Measurements from ENCODE around the gene TEX14. TPM values are rescaled to one million over a fixed set of nuclear protein-coding genes. Genes with fewer than 3 reads are reported as not detected.

The TEX14 gene
- total and polyA plus RNA-seq, 8 donors = 0.47 to 2.1 (median 1.3) TPM

DNA sequence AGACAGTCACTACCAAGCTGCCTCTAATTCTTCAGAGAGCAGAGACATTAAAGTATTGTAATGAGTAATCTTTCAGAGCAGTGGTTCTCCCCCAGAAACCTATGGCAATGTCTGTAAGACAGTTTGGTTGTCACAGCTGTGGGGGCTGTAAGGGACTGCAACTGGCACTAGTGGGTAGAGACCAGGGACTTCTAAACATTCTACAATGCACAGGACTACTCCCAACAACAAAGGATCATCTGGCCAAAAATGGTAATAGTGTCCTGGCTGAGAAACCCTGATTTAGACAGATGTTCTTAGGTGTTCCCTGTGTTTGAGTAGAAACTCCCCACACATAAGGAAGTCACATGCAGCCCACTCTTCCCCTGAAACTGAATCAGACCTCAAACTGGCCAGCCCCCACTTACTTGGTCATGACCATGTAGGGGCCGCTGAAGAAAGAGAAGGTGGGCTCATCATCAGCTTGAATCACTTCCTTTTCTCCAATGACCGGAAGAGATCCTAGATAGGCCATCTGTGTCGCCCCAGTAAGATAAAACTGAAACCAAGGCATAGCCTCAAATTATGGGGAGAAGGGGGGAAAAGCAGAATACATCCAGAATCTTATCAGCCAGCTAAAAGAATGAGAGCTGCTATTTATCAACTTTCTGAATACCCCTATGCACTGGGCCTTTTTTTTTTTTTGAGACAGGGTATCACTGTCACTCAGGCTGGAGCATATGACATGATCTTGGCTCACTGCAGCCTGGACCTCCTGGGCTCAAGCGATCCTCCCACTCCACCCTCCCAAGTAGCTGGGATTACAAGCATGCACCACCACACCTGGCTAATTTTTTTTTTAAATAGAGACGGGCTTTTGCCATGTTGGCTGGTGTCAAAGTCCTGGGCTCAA is 75.8 kb downstream of the TEX14 start:
- H3K27me3 ChIP-seq = no peaks in the 10 kb centered on the region
- no peak for ATAC-seq
- DNase-seq = no peak
- no peaks in the 10 kb centered on the region for H3K9me3 ChIP-seq
- TF ChIP-seq, protein P1, sequence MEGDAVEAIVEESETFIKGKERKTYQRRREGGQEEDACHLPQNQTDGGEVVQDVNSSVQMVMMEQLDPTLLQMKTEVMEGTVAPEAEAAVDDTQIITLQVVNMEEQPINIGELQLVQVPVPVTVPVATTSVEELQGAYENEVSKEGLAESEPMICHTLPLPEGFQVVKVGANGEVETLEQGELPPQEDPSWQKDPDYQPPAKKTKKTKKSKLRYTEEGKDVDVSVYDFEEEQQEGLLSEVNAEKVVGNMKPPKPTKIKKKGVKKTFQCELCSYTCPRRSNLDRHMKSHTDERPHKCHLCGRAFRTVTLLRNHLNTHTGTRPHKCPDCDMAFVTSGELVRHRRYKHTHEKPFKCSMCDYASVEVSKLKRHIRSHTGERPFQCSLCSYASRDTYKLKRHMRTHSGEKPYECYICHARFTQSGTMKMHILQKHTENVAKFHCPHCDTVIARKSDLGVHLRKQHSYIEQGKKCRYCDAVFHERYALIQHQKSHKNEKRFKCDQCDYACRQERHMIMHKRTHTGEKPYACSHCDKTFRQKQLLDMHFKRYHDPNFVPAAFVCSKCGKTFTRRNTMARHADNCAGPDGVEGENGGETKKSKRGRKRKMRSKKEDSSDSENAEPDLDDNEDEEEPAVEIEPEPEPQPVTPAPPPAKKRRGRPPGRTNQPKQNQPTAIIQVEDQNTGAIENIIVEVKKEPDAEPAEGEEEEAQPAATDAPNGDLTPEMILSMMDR (IDR thresholded peaks at IDR 0.05) = no peak
- no peak overlapping the region for H3K4me3 ChIP-seq
- no peaks in the 10 kb centered on the region for H3K36me3 ChIP-seq
- intact Hi-C loops (cut with DNase I) = no loop called here
- peaks cover 0 to 8% of the 10 kb centered on the region in 2 donors for H3K4me1 ChIP-seq
- H3K27ac ChIP-seq = no peak overlapping the region

DNA sequence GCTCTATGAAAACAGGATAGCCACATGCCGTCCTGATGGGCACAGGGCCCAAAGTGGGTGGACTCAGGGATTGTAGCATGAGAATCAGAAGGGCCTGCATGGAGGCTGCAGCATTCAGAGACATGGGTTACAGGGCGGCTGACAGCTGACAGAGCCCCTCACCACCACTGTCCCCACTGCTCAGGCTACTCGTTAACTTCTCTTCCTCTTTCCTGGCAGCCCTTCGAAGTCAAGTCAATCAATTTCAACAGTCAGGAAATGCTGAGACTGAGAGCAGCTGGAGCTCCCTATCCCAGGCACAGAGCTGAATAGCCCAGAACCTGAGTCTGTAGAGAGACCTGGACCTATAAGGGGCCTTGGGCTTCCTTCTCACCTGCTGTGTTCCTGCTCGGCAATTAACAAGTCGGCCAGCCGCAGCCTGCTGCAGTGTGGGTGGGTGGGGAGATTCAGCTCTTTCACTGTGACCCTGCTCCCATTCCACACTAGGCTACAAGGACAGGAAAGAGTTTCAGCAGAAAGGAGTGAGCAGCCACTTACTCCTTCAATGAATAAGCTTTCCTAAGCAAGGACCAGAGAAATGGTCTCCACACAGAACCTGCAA is 76.9 kb downstream of the TEX14 start:
- H3K27me3 ChIP-seq = no peaks in the 10 kb centered on the region
- no peak overlapping the region for H3K27ac ChIP-seq
- no peaks in the 10 kb centered on the region for H3K36me3 ChIP-seq
- H3K4me1 ChIP-seq = peaks cover 0 to 8% of the 10 kb centered on the region in 2 donors
- ATAC-seq = no peak
- TF ChIP-seq, protein P1 (IDR thresholded peaks at IDR 0.05) = no peak
- no peak for DNase-seq
- H3K9me3 ChIP-seq = no peaks in the 10 kb centered on the region
- intact Hi-C loops (cut with DNase I) = no loop called here
- no peak overlapping the region for H3K4me3 ChIP-seq

DNA sequence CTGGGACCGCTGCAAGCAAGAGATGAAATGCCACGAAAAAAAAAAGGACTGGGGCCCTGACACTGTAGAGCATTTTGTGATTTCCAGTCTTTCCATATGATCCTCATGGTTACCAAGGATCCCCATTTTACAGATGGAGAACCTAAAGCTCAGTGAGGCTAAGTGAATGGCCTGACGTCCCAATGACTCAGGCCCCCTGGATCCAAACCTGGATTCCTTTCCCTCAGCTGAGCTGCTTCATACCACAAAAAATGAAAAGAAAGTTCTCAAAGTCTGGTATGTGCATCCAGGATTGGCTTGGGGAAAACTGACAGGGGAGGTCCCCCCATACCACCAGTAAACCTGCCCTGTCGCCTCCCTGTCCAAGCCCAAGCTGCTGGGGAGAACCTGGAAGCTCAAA is 80.5 kb downstream of the TEX14 start:
- no peaks in the 10 kb centered on the region for H3K9me3 ChIP-seq
- TF ChIP-seq, protein P1 (IDR thresholded peaks at IDR 0.05) = no peak
- DNase-seq = no peak

DNA sequence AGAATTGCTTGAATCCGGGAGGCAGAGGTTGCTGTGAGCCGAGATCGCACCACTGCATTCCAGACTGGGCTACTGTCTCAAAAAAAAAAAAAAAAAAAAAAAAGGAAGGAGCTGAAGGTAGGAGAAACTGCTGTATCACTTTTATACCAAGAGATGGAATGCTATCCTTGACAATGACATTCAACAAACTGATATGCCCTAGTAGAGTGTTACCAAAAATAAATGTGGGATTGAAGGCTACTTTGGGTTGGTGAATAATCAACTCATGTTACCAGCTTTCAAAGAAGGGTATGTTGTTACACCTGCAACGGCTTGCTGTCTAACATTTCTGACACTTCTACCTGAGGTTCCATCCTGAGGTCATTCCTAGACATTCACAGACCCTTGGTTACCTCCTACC is 84.9 kb downstream of the TEX14 start:
- Histone ChIP-seq H3K36me3 (no peaks in the 10 kb centered on the region), H3K27me3 (no peaks in the 10 kb centered on the region), H3K27ac (no peak overlapping the region), H3K9me3 (no peaks in the 10 kb centered on the region), H3K4me1 (no peaks in the 10 kb centered on the region), H3K4me3 (no peak overlapping the region)
- intact Hi-C loops (cut with DNase I) = no loop called here
- ATAC-seq = no peak
- no peak for DNase-seq
- TF ChIP-seq, protein P1 (IDR thresholded peaks at IDR 0.05) = no peak

More for the DNA sequence above, 80.5 kb downstream of the TEX14 start:
- no peak for ATAC-seq
- H3K27me3 ChIP-seq = no peaks in the 10 kb centered on the region
- H3K36me3 ChIP-seq = no peaks in the 10 kb centered on the region
- intact Hi-C loops (cut with DNase I) = no loop called here
- H3K4me3 ChIP-seq = no peak overlapping the region
- peaks cover 0 to 8% of the 10 kb centered on the region in 2 donors for H3K4me1 ChIP-seq
- no peak overlapping the region for H3K27ac ChIP-seq

DNA sequence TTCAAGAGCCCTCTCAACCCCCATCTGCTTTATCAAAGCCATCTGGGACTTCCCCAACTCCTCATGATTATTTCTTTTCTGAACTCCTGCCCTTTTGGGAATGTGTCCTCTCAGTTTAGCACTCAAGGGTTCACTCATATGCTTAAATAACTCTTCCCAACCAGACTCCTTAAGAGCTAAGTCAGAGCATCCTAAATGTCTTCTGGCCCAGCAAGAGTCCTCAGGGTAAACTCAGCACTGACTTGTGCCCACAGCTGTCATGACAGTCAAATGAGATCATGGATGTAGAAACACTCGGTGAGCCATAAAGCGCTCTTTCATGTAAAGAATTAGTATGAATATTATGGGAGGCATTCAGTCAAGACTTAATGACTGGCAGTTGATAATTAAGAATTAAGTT is 85.9 kb downstream of the TEX14 start:
- ATAC-seq = no peak
- intact Hi-C loops (cut with DNase I) = no loop called here

More for the DNA sequence above, 85.9 kb downstream of the TEX14 start:
- Histone ChIP-seq H3K4me3 (no peak overlapping the region), H3K4me1 (no peaks in the 10 kb centered on the region), H3K36me3 (no peaks in the 10 kb centered on the region), H3K27me3 (no peaks in the 10 kb centered on the region), H3K27ac (no peak overlapping the region), H3K9me3 (no peaks in the 10 kb centered on the region)
- DNase-seq = no peak
- TF ChIP-seq, protein P1 (IDR thresholded peaks at IDR 0.05) = no peak
